Measurements from ENCODE around the gene FMR1.

DNA sequence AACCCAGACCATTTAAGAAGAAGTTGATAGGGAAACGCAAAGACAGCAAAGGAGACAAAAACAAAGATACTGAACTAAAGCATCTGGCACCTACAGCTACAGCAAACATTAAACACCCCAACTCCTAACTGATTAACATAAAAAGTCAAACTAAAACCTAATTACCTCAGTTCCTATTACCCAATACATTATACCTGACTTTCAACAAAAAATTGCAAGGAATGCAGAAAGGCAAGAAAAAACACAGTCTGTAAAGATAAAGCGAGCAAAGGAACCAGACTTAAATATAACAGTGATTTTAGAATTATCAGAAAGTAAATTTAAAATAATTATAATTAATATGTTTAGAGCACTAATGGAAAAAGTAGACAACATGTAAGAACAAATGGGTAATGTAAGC, 9.4 kb upstream of the FMR1 start:
- no peak for TF ChIP-seq POLR2A (IDR thresholded peaks at IDR 0.05)
- TF ChIP-seq, protein P1, sequence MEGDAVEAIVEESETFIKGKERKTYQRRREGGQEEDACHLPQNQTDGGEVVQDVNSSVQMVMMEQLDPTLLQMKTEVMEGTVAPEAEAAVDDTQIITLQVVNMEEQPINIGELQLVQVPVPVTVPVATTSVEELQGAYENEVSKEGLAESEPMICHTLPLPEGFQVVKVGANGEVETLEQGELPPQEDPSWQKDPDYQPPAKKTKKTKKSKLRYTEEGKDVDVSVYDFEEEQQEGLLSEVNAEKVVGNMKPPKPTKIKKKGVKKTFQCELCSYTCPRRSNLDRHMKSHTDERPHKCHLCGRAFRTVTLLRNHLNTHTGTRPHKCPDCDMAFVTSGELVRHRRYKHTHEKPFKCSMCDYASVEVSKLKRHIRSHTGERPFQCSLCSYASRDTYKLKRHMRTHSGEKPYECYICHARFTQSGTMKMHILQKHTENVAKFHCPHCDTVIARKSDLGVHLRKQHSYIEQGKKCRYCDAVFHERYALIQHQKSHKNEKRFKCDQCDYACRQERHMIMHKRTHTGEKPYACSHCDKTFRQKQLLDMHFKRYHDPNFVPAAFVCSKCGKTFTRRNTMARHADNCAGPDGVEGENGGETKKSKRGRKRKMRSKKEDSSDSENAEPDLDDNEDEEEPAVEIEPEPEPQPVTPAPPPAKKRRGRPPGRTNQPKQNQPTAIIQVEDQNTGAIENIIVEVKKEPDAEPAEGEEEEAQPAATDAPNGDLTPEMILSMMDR (IDR thresholded peaks at IDR 0.05), result no peak
- TF ChIP-seq EP300 (IDR thresholded peaks at IDR 0.05), result no peak
